ENCODE measurements around the gene GTF2IRD1. TPM values are rescaled to one million over a fixed set of nuclear protein-coding genes. Genes with fewer than 3 reads are reported as not detected.
"Not testable (repeated sequence)": the region's sequence is repeated elsewhere in the genome, so short reads cannot be mapped to it uniquely, and the experiment has no call there.

Gene GTF2IRD1
- total RNA-seq, 2 experiments from 2014 or later, result 0.34 to 1.3 TPM

- POLR2A ChIA-PET, result no interaction called here
- no peaks in the 10 kb centered on the region for H3K4me1 Mint-ChIP-seq
- no peak overlapping the region for H3K4me3 Mint-ChIP-seq
- H3K36me3 Mint-ChIP-seq, result no peaks in the 10 kb centered on the region
- H3K27me3 Mint-ChIP-seq, result no peaks in the 10 kb centered on the region
- no peak for DNase-seq
- no peak overlapping the region for H3K27ac Mint-ChIP-seq
- no peak for ATAC-seq (ENCODE audit: low read depth)
- H3K9me3 Mint-ChIP-seq, result peaks cover 6% of the 10 kb centered on the region
These were observed 41.7 kb downstream of the GTF2IRD1 start for GRCh38 chr7:74495112-74496086.

DNA sequence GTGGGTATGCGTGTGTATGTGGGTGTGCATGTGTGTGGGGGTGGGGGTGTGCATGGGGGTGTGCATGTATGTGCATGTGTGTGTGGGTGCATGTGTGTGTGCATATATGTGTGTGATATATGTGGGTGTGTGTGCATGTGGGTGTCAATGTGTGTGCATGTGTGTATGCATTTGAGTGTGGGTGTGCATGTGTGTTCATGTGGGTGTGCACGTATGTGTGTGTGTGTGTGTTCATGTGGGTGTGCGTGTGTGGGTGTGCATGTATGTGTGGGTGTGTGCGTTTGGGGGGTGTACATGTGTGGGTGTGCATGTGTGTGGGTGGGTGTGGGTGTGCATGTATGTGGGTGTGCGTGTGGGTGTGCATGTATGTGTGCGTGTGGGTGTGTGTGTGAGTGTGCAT lies 42.6 kb downstream of the GTF2IRD1 start:
- H3K9me3 Mint-ChIP-seq, result peaks cover 6% of the 10 kb centered on the region
- ATAC-seq (ENCODE audit: low read depth), result no peak
- DNase-seq, result no peak
- POLR2A ChIA-PET, result no interaction called here
- no peak overlapping the region for H3K27ac Mint-ChIP-seq
- no peaks in the 10 kb centered on the region for H3K27me3 Mint-ChIP-seq
- no peaks in the 10 kb centered on the region for H3K36me3 Mint-ChIP-seq
- H3K4me1 Mint-ChIP-seq, result no peaks in the 10 kb centered on the region
- no peak overlapping the region for H3K4me3 Mint-ChIP-seq

GRCh38 chr7:74496773-74497172 lies 43.1 kb downstream of the GTF2IRD1 start:
- H3K36me3 Mint-ChIP-seq; POLR2A ChIA-PET; H3K4me3 Mint-ChIP-seq; H3K27ac Mint-ChIP-seq; H3K4me1 Mint-ChIP-seq; DNase-seq; H3K27me3 Mint-ChIP-seq; H3K9me3 Mint-ChIP-seq; ATAC-seq (ENCODE audit: low read depth): not testable (repeated sequence)

DNA sequence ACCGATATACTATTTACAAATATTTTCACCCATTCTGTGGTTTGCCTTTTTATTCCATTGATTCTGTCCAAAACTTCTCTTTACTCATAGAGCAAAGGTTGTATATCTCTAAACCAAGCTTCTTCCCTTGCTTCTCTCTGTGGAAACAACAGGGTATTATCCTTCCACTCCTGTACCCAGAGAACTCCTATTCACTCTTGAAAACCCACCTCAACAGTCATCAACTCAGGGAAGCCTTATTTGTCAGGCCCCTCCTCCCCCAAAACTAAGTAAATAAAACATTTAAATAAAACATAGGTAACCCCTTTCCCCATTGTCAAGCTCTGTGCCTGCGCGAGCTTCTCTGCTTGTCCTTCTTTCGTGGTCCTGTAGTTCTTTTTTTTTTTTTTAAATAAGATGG lies 44.6 kb downstream of the GTF2IRD1 start:
- no peaks in the 10 kb centered on the region for H3K27me3 Mint-ChIP-seq
- POLR2A ChIA-PET, result no interaction called here
- H3K4me1 Mint-ChIP-seq, result no peaks in the 10 kb centered on the region
- DNase-seq (no peak), ATAC-seq (ENCODE audit: low read depth) (no peak)
- H3K9me3 Mint-ChIP-seq, result peaks cover 4% of the 10 kb centered on the region
- no peaks in the 10 kb centered on the region for H3K36me3 Mint-ChIP-seq
- H3K4me3 Mint-ChIP-seq, result no peak overlapping the region
- H3K27ac Mint-ChIP-seq, result no peak overlapping the region

DNA sequence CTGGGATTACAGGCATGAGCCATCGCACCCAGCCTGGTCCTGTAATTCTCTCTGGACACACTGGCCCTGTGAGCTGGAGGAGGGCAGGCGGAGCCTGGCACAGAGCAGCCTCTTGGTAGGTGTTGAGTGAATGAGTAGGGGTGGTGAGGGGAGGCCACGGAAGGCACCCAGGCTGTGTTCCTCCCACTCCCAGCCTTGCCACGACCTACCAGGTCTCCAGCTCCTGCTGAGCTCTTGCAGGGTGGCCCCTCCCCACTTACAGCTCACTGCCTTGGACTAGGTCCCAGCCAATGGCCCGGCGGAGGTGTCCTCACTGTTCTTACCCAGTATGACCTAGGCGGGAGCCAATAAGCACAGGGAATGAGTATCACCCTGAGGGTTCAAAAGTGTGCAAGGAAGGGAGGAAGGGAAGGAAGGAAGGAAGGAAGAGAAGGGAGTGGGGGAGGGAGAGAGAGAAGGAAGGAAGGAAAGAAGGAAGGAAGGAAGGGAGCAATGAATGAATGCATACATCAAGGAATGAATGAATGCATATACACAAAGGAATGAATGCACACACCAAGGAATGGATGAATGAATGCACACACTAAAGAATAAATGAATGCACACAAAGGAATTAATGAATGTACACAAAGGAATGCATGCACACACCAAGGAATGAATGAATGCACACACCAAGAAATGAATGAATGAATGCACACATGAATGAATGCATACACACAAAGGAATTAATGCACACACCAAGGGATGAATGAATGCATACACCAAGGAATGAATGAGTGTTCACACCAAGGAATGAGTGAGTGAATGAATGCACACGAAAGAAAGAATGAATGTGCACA lies 45.5 kb downstream of the GTF2IRD1 start:
- DNase-seq (no peak), ATAC-seq (ENCODE audit: low read depth) (no peak)
- Mint-ChIP-seq H3K4me1 (no peaks in the 10 kb centered on the region), H3K27ac (no peak overlapping the region), H3K27me3 (no peaks in the 10 kb centered on the region), H3K4me3 (no peak overlapping the region), H3K36me3 (no peaks in the 10 kb centered on the region), H3K9me3 (peaks cover 4% of the 10 kb centered on the region)
- POLR2A ChIA-PET, result no interaction called here

DNA sequence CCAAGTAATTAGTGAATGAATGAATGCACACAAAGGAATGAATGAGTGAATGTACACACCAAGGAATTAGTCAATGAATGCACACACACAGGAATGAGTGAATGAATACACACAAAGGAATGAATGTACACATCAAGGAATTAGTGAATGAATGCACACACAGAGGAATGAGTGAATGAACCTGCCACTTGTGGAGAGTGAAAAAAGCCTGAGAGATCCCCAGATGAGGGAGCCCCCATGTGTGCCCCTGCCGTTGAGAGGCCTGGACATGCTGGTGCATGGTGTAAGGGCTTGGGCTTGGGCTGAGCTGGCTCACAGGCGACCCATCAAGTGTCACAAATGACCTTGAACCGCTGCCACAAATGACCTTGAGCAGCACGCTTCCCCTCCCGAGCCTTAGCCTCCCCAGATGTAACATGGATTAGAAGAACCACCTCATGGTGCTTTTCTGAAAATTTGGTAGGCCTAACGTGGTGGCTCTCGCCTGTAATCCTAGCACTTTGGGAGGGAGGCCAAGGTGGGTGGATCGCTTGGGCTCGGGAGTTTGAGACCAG lies 46.2 kb downstream of the GTF2IRD1 start:
- no peaks in the 10 kb centered on the region for H3K36me3 Mint-ChIP-seq
- no peak overlapping the region for H3K4me3 Mint-ChIP-seq
- H3K27ac Mint-ChIP-seq, result no peak overlapping the region
- POLR2A ChIA-PET, result interaction anchor here (0.6 kb wide), 1 partner anchor 8 kb away, joined by 4 read pairs; no protein-coding TSS in a partner anchor
- ATAC-seq (ENCODE audit: low read depth), result no peak
- H3K4me1 Mint-ChIP-seq, result no peaks in the 10 kb centered on the region
- no peaks in the 10 kb centered on the region for H3K27me3 Mint-ChIP-seq
- peaks cover 4% of the 10 kb centered on the region for H3K9me3 Mint-ChIP-seq
- DNase-seq, result no peak

- Mint-ChIP-seq H3K27ac (no peak overlapping the region), H3K27me3 (no peaks in the 10 kb centered on the region), H3K36me3 (no peaks in the 10 kb centered on the region), H3K4me1 (no peaks in the 10 kb centered on the region), H3K9me3 (peaks cover under 1% of the 10 kb centered on the region), H3K4me3 (no peak overlapping the region)
- ATAC-seq (ENCODE audit: low read depth) (no peak), DNase-seq (no peak)
- POLR2A ChIA-PET, result no interaction called here
These were observed 47.6 kb downstream of the GTF2IRD1 start for GRCh38 chr7:74501298-74501697.

DNA sequence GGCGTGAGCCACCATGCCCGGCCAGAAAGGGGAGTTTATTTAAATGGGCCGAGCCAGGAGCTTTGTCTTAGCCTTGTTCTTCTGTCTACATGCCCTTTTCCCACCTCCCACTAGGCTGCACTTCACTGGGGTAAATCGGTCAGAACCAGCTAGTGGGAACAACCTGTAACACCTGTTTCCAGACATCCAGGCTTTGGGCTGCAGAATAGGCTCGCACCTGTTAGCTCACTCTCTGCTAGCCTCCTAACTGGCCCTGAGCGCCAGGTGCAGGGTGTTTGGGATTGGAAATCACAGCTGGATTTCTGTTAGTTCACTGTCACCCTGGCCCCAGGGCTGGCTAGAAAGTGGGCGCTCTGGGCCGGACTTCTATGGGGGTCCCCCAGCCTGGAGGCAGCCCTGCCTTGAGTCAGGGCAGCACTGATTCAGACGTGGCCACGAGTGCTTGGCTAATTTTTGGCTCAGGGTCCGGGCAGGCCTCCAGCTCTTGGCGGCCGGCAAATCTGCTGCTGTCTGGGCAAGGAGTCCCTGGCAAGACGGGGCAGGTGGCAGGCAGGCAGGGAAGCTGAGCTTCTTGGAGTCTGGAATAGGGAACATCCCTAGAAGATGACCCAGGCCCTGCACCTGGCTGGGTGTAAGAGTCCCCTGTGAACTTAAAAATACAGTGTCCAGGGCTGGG lies 48.6 kb downstream of the GTF2IRD1 start:
- H3K36me3 Mint-ChIP-seq, result no peaks in the 10 kb centered on the region
- no peak overlapping the region for H3K4me3 Mint-ChIP-seq
- H3K9me3 Mint-ChIP-seq, result no peaks in the 10 kb centered on the region
- POLR2A ChIA-PET, result no interaction called here
- H3K27me3 Mint-ChIP-seq, result no peaks in the 10 kb centered on the region
- no peaks in the 10 kb centered on the region for H3K4me1 Mint-ChIP-seq
- H3K27ac Mint-ChIP-seq, result no peak overlapping the region
- no peak for DNase-seq
- ATAC-seq (ENCODE audit: low read depth), result no peak

- Mint-ChIP-seq H3K36me3 (no peaks in the 10 kb centered on the region), H3K4me1 (no peaks in the 10 kb centered on the region), H3K9me3 (no peaks in the 10 kb centered on the region), H3K27me3 (no peaks in the 10 kb centered on the region), H3K27ac (no peak overlapping the region), H3K4me3 (no peak overlapping the region)
- POLR2A ChIA-PET, result no interaction called here
- no peak for DNase-seq
- no peak for ATAC-seq (ENCODE audit: low read depth)
These were observed 49.4 kb downstream of the GTF2IRD1 start for GRCh38 chr7:74503061-74503460.

DNA sequence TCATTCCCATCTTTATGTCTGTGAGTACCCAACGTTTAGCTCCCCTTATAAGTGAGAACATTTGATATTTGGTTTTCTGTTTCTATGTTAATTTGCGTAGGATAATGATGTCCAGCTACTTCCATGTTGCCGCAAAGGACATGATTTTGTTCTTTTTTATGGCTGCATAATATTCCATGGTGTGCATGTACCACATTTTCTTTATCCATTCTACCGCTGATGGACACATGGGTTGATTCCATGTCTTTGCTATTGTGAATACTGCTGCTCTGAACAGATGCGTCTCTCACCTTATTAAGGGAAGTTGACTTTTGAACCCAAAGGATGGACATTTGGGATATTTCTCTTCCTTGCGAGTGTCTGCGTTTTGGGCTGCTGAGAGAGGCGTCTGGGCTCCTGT lies 50.2 kb downstream of the GTF2IRD1 start:
- POLR2A ChIA-PET, result no interaction called here
- no peak for DNase-seq
- Mint-ChIP-seq H3K36me3 (no peaks in the 10 kb centered on the region), H3K4me3 (no peak overlapping the region), H3K27me3 (no peaks in the 10 kb centered on the region), H3K4me1 (no peaks in the 10 kb centered on the region), H3K27ac (no peak overlapping the region), H3K9me3 (no peaks in the 10 kb centered on the region)
- ATAC-seq (ENCODE audit: low read depth), result no peak

- no peak for ATAC-seq (ENCODE audit: low read depth)
- no peak overlapping the region for H3K27ac Mint-ChIP-seq
- no peaks in the 10 kb centered on the region for H3K36me3 Mint-ChIP-seq
- POLR2A ChIA-PET, result no interaction called here
- no peak for DNase-seq
- H3K4me1 Mint-ChIP-seq, result no peaks in the 10 kb centered on the region
- no peaks in the 10 kb centered on the region for H3K27me3 Mint-ChIP-seq
- H3K9me3 Mint-ChIP-seq, result no peaks in the 10 kb centered on the region
- H3K4me3 Mint-ChIP-seq, result no peak overlapping the region
These were observed 52.0 kb downstream of the GTF2IRD1 start for GRCh38 chr7:74505471-74506324.

DNA sequence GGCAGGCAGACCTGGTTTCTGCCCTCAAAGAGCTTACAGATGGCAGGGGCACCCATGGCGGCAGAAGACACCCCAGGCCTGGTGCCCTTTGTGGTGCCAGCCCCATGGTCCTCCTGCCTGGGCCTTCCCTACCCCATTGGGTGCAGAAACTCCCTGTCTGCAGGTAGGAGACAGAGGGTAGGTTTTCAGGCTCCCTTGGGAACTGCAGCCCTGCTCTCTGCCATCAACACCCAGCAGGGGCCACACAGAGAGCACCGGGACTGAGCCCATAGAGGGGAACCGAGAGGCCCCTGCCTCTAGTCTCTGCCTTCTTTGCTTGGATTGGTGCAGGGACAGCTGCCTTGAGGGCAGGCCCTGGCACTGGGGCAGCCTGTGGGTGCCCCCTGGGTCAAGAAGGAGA lies 52.6 kb downstream of the GTF2IRD1 start:
- ATAC-seq (ENCODE audit: low read depth) (no peak), DNase-seq (no peak)
- Mint-ChIP-seq H3K27ac (no peak overlapping the region), H3K36me3 (no peaks in the 10 kb centered on the region), H3K4me3 (no peak overlapping the region), H3K27me3 (no peaks in the 10 kb centered on the region), H3K4me1 (no peaks in the 10 kb centered on the region), H3K9me3 (no peaks in the 10 kb centered on the region)
- POLR2A ChIA-PET, result no interaction called here

All from activated naive CD8-positive, alpha-beta T cell treated with anti-CD3 and anti-CD28 coated beads, Interleukin-2, amount 10 ng/mL, durations not matched to agents 7 days and 5 days (primary cell).